Suprapubic skin (tissue), 4 donors: ENCODE measurements around the gene HAUS5. TPM values are rescaled to one million over a fixed set of nuclear protein-coding genes. Genes with fewer than 3 reads are reported as not detected.

Experiments
- DNase-seq, 2 donors: peaks; one replicate each; pipeline ENCODE4 v3.0.0-alpha.2; 2019; ENCODE audit warnings: low spot score in 2 of 2
- H3K27ac ChIP-seq: fragments of 200-600 bp; sonication (generic); one replicate; pipeline ENCODE4 v1.5.1; 2019
- H3K27me3 ChIP-seq: fragments of 200-600 bp; sonication (generic); one replicate; pipeline ENCODE4 v1.5.1; 2019
- H3K36me3 ChIP-seq: fragments of 200-600 bp; sonication (generic); one replicate; pipeline ENCODE4 v1.5.1; 2019
- H3K4me1 ChIP-seq: fragments of 200-600 bp; sonication (generic); one replicate; pipeline ENCODE4 v1.5.1; 2019
- H3K4me3 ChIP-seq: fragments of 200-600 bp; sonication (generic); one replicate; pipeline ENCODE4 v1.5.1; 2019; ENCODE audit warnings: mild to moderate bottlenecking
- H3K9me3 ChIP-seq: fragments of 200-600 bp; sonication (generic); one replicate; pipeline ENCODE4 v1.5.1; 2019
- CTCF ChIP-seq, 2 donors: fragments of 200-600 bp in 1 of 2; fragments of 450-650 bp in 1 of 2; sonication (generic) in 1 of 2; IDR thresholded peaks; one replicate each; pipeline ENCODE4 v1.5.1; 2016 to 2019; ENCODE audit warnings: antibody characterized with exemption in 2 of 2, mild to moderate bottlenecking in 1 of 2, moderate library complexity in 1 of 2
- EP300 ChIP-seq: sonication (generic); formaldehyde crosslinking; IDR thresholded peaks from one replicate; pipeline ENCODE4 v1.6.1; 2017; ENCODE audit warnings: antibody characterized with exemption
- POLR2A ChIP-seq, 2 donors: fragments of 450-650 bp; IDR thresholded peaks; one replicate each; pipeline ENCODE4 v1.6.1; 2017; ENCODE audit warnings: antibody characterized with exemption in 2 of 2, mild to moderate bottlenecking in 2 of 2, moderate library complexity in 2 of 2
- POLR2AphosphoS5 ChIP-seq, 3 donors: sonication (generic); formaldehyde crosslinking; IDR thresholded peaks; one replicate each; pipeline ENCODE4 v1.6.1; 2017; ENCODE audit warnings: antibody characterized with exemption in 3 of 3
- WGBS: methylation state at CpG from one replicate; pipeline ENCODE4 v1.1.5; 2018; 5-methylcytosine and 5-hydroxymethylcytosine counted together
- total RNA-seq, 4 donors: library from RNA; depleted of rRNA; stranded (reverse); fragments of >200 nt; gene quantifications; one replicate each; pipeline ENCODE4 v1.1.0, GENCODE V29; 2016

HAUS5 gene
- total RNA-seq, 4 donors from 2014 or later = 14.9 to 18.4 (median 16.4) TPM

GRCh38 chr19:35656700-35657099, 44.2 kb downstream of the HAUS5 start:
- no peak for DNase-seq
- WGBS = 99% methylated on average over 6 of the region's 6 CpGs
- Histone ChIP-seq H3K4me3 (no peak overlapping the region), H3K9me3 (no peaks in the 10 kb centered on the region), H3K36me3 (peaks cover 98% of the 10 kb centered on the region), H3K4me1 (no peaks in the 10 kb centered on the region), H3K27me3 (no peaks in the 10 kb centered on the region), H3K27ac (no peak overlapping the region)
- TF ChIP-seq POLR2A (IDR thresholded peaks at IDR 0.05) (no peak), EP300 (no peak), CTCF (IDR thresholded peaks at IDR 0.05) (no peak), POLR2AphosphoS5 (IDR thresholded peaks at IDR 0.05) (no peak)

GRCh38 chr19:35657904-35658700, 45.6 kb downstream of the HAUS5 start:
- WGBS = 92% methylated on average over 15 of the region's 15 CpGs

GRCh38 chr19:35661995-35662340, 49.4 kb downstream of the HAUS5 start:
- TF ChIP-seq CTCF (IDR thresholded peaks at IDR 0.05) (no peak), POLR2A (IDR thresholded peaks at IDR 0.05) (no peak)
- Histone ChIP-seq H3K27me3 (no peaks in the 10 kb centered on the region), H3K4me3 (no peak overlapping the region), H3K36me3 (peaks cover 84% of the 10 kb centered on the region), H3K9me3 (no peaks in the 10 kb centered on the region), H3K27ac (no peak overlapping the region), H3K4me1 (peaks cover 7% of the 10 kb centered on the region)
- DNase-seq = no peak
- 98% methylated on average over 6 of the region's 6 CpGs for WGBS

More at GRCh38 chr19:35657904-35658700, 45.6 kb downstream of the HAUS5 start:
- no peaks in the 10 kb centered on the region for H3K9me3 ChIP-seq
- H3K4me1 ChIP-seq = no peaks in the 10 kb centered on the region
- no peak overlapping the region for H3K27ac ChIP-seq
- TF ChIP-seq EP300 = no peak
- TF ChIP-seq POLR2AphosphoS5 (IDR thresholded peaks at IDR 0.05) = no peak
- TF ChIP-seq CTCF (IDR thresholded peaks at IDR 0.05) = no peak
- no peak for TF ChIP-seq POLR2A (IDR thresholded peaks at IDR 0.05)
- H3K4me3 ChIP-seq = no peak overlapping the region
- no peaks in the 10 kb centered on the region for H3K27me3 ChIP-seq
- no peak for DNase-seq
- peaks cover 99% of the 10 kb centered on the region for H3K36me3 ChIP-seq

GRCh38 chr19:35663981-35664380, 51.4 kb downstream of the HAUS5 start:
- TF ChIP-seq POLR2A (IDR thresholded peaks at IDR 0.05) = no peak
- DNase-seq = no peak
- no peak overlapping the region for H3K4me3 ChIP-seq
- H3K27ac ChIP-seq = no peak overlapping the region
- no peaks in the 10 kb centered on the region for H3K9me3 ChIP-seq
- WGBS = 70% methylated on average over 3 of the region's 3 CpGs
- H3K36me3 ChIP-seq = peaks cover 64% of the 10 kb centered on the region
- peaks cover 7% of the 10 kb centered on the region for H3K4me1 ChIP-seq
- no peaks in the 10 kb centered on the region for H3K27me3 ChIP-seq

GRCh38 chr19:35665157-35665556, 52.6 kb downstream of the HAUS5 start:
- Histone ChIP-seq H3K4me1 (peaks cover 7% of the 10 kb centered on the region), H3K9me3 (no peaks in the 10 kb centered on the region), H3K4me3 (no peak overlapping the region), H3K27ac (no peak overlapping the region), H3K27me3 (peaks cover 6% of the 10 kb centered on the region), H3K36me3 (peaks cover 54% of the 10 kb centered on the region)
- 87% methylated on average over 21 of the region's 24 CpGs for WGBS
- TF ChIP-seq EP300 (no peak), CTCF (IDR thresholded peaks at IDR 0.05) (no peak), POLR2A (IDR thresholded peaks at IDR 0.05) (no peak), POLR2AphosphoS5 (IDR thresholded peaks at IDR 0.05) (no peak)
- no peak for DNase-seq
